ENCODE measurements around the gene FGB.

FGB gene

GRCh38 chr4:154562697-154563254 lies at the start of gene FGB:
Gene FGB, plus strand, starts transcription at chr4:154563011. Its CDS starts 8 bp downstream, at chr4:154563019.
- no peak for DNase-seq (ENCODE audit: low read depth in 2 of 3, low spot score in 2 of 3)

- no peak for DNase-seq (ENCODE audit: low read depth in 2 of 3, low spot score in 2 of 3)
These were observed 46.3 kb upstream of the FGB start for GRCh38 chr4:154516318-154517029.

- no peak for DNase-seq (ENCODE audit: low read depth in 2 of 3, low spot score in 2 of 3)
These were observed 45.2 kb upstream of the FGB start for GRCh38 chr4:154517591-154517990.

GRCh38 chr4:154519214-154519613 lies 43.6 kb upstream of the FGB start:
- DNase-seq (ENCODE audit: low read depth in 2 of 3, low spot score in 2 of 3) = no peak

- no peak for DNase-seq (ENCODE audit: low read depth in 2 of 3, low spot score in 2 of 3)
These were observed 41.2 kb upstream of the FGB start for GRCh38 chr4:154521607-154522006.

GRCh38 chr4:154526151-154526550 lies 36.7 kb upstream of the FGB start:
- DNase-seq (ENCODE audit: low read depth in 2 of 3, low spot score in 2 of 3) = no peak

- DNase-seq (ENCODE audit: low read depth in 2 of 3, low spot score in 2 of 3) = no peak
These were observed 35.5 kb upstream of the FGB start for GRCh38 chr4:154527308-154527707.

GRCh38 chr4:154528869-154529268 lies 33.9 kb upstream of the FGB start:
- no peak for DNase-seq (ENCODE audit: low read depth in 2 of 3, low spot score in 2 of 3)

- no peak for DNase-seq (ENCODE audit: low read depth in 2 of 3, low spot score in 2 of 3)
These were observed 32.9 kb upstream of the FGB start for GRCh38 chr4:154529728-154530519.

GRCh38 chr4:154534296-154534695 lies 28.5 kb upstream of the FGB start:
- no peak for DNase-seq (ENCODE audit: low read depth in 2 of 3, low spot score in 2 of 3)

- no peak for DNase-seq (ENCODE audit: low read depth in 2 of 3, low spot score in 2 of 3)
These were observed 20.4 kb upstream of the FGB start for GRCh38 chr4:154542271-154542879.

- no peak for DNase-seq (ENCODE audit: low read depth in 2 of 3, low spot score in 2 of 3)
These were observed 17.1 kb upstream of the FGB start for GRCh38 chr4:154545689-154546088.

- peak; percentile 77 to 92 (median 88) for DNase-seq (ENCODE audit: low read depth in 2 of 3, low spot score in 2 of 3)
These were observed 12.7 kb upstream of the FGB start, which contains the start of gene PLRG1 for GRCh38 chr4:154549894-154550790. Gene PLRG1, minus strand, starts transcription at chr4:154550400. Its CDS starts 92 bp downstream, at chr4:154550308.

GRCh38 chr4:154551872-154552686 lies 10.7 kb upstream of the FGB start:
- DNase-seq (ENCODE audit: low read depth in 2 of 3, low spot score in 2 of 3) = peak in 1 of 3 experiments; percentile 13

GRCh38 chr4:154559141-154559493 lies 3.7 kb upstream of the FGB start:
- no peak for DNase-seq (ENCODE audit: low read depth in 2 of 3, low spot score in 2 of 3)

- DNase-seq (ENCODE audit: low read depth in 2 of 3, low spot score in 2 of 3) = no peak
These were observed 3.1 kb upstream of the FGB start for GRCh38 chr4:154559494-154560418.

- DNase-seq (ENCODE audit: low read depth in 2 of 3, low spot score in 2 of 3) = no peak
These were observed 2.4 kb upstream of the FGB start for GRCh38 chr4:154560419-154560801.

- DNase-seq (ENCODE audit: low read depth in 2 of 3, low spot score in 2 of 3) = no peak
These were observed 2.0 kb upstream of the FGB start for GRCh38 chr4:154560824-154561231.

- DNase-seq (ENCODE audit: low read depth in 2 of 3, low spot score in 2 of 3) = no peak
These were observed 1.5 kb downstream of the FGB start for GRCh38 chr4:154564311-154564710.
